CD4-positive, CD25-positive, alpha-beta regulatory T cell (primary cell): ENCODE data around the gene AFF3. TPM values are rescaled to one million over a fixed set of nuclear protein-coding genes. Genes with fewer than 3 reads are reported as not detected.

Source experiments
- ATAC-seq, 2 donors: fragments of 150-1000 bp; cut with Tn5 transposase; one replicate each; pipeline ENCODE4 v1.10.0; 2021; ENCODE audit warnings: low read depth in 2 of 2, moderate number of reproducible peaks in 2 of 2, moderate library complexity in 1 of 2
- DNase-seq, 3 donors: peaks; one replicate each; pipeline versions ENCODE4 v3.0.0 to v3.0.0-alpha.2; 2012 to 2022; ENCODE audit warnings: mixed read lengths in 1 of 3
- H3K27ac ChIP-seq: one replicate; pipeline ENCODE4 v1.7.0; 2013; ENCODE audit warnings: mild to moderate bottlenecking, low read length; ENCODE audit not compliant: insufficient read depth, poor library complexity, severe bottlenecking
- H3K27me3 ChIP-seq: one replicate; pipeline ENCODE4 v1.7.0; 2013; ENCODE audit warnings: low read length; ENCODE audit not compliant: control insufficient read depth, insufficient read depth
- H3K36me3 ChIP-seq: one replicate; pipeline ENCODE4 v1.7.0; 2013; ENCODE audit warnings: mild to moderate bottlenecking, low read length, moderate library complexity; ENCODE audit not compliant: control insufficient read depth, insufficient read depth
- H3K4me1 ChIP-seq: 2 replicates; pipeline ENCODE4 v1.7.0; 2013; ENCODE audit warnings: mild to moderate bottlenecking, low read length; ENCODE audit not compliant: insufficient read depth, control insufficient read depth, poor library complexity, severe bottlenecking
- H3K4me3 ChIP-seq: one replicate; pipeline ENCODE4 v1.7.0; 2013; ENCODE audit warnings: low read depth, mild to moderate bottlenecking, low read length, moderate library complexity
- H3K9me3 ChIP-seq, 2 experiments: 1 replicate in 1 of 2; 2 replicates in 1 of 2; pipeline ENCODE4 v1.7.0; 2013; ENCODE audit warnings: low read length in 2 of 2, mild to moderate bottlenecking in 1 of 2, moderate library complexity in 1 of 2; ENCODE audit not compliant: control insufficient read depth in 2 of 2
- H3K27ac Mint-ChIP-seq, 3 donors: one replicate each; pipeline ENCODE4 v1.8.0; 2020 to 2022; ENCODE audit warnings: mild to moderate bottlenecking in 3 of 3, mixed read lengths in 3 of 3, moderate library complexity in 2 of 3
- H3K27me3 Mint-ChIP-seq: one replicate; pipeline ENCODE4 v1.8.0; 2022; ENCODE audit warnings: mild to moderate bottlenecking, mixed read lengths
- H3K36me3 Mint-ChIP-seq: one replicate; pipeline ENCODE4 v1.8.0; 2020; ENCODE audit warnings: mixed read lengths
- H3K4me1 Mint-ChIP-seq, 4 donors: one replicate each; pipeline ENCODE4 v1.8.0; 2020 to 2022; ENCODE audit warnings: mixed read lengths in 4 of 4, mild to moderate bottlenecking in 1 of 4
- H3K4me3 Mint-ChIP-seq, 4 donors: one replicate each; pipeline ENCODE4 v1.8.0; 2020 to 2022; ENCODE audit warnings: mild to moderate bottlenecking in 4 of 4, mixed read lengths in 4 of 4, moderate library complexity in 3 of 4
- H3K9me3 Mint-ChIP-seq, 7 donors: one replicate each; pipeline ENCODE4 v1.8.0; 2020 to 2022; ENCODE audit warnings: mixed read lengths in 7 of 7, mild to moderate bottlenecking in 3 of 7, moderate library complexity in 2 of 7
- polyA plus RNA-seq, 4 donors: library from polyadenylated mRNA; unstranded; fragments of 300-500 nt; fragmentation: Illumina TruSeq; gene quantifications; one replicate each; pipeline ENCODE4 v1.2.3, GENCODE V29; 2021
- total RNA-seq: library from RNA; stranded (reverse); gene quantifications from one replicate; pipeline ENCODE4 v1.2.3, GENCODE V29; 2022

The AFF3 gene
- total and polyA plus RNA-seq, 5 donors from 2014 or later = 0.82 to 10.1 (median 4.2) TPM

- Histone ChIP-seq H3K4me1 (no peaks in the 10 kb centered on the region), H3K4me3 (no peak overlapping the region), H3K36me3 (no peaks in the 10 kb centered on the region), H3K27me3 (no peaks in the 10 kb centered on the region), H3K9me3 (no peaks in the 10 kb centered on the region), H3K27ac (no peak overlapping the region)
- ATAC-seq (no peak), DNase-seq (no peak)
- H3K4me1 Mint-ChIP-seq = peaks cover 0 to 8% (median under 1%) of the 10 kb centered on the region in 4 donors
- no peak overlapping the region for H3K27ac Mint-ChIP-seq
- no peaks in the 10 kb centered on the region for H3K36me3 Mint-ChIP-seq
- H3K9me3 Mint-ChIP-seq = peaks cover 0 to 1% (median 0%) of the 10 kb centered on the region in 7 donors
- no peak overlapping the region for H3K4me3 Mint-ChIP-seq
- H3K27me3 Mint-ChIP-seq = no peaks in the 10 kb centered on the region
Measured at GRCh38 chr2:99607454-99607853, 534.9 kb downstream of the AFF3 start.

DNA sequence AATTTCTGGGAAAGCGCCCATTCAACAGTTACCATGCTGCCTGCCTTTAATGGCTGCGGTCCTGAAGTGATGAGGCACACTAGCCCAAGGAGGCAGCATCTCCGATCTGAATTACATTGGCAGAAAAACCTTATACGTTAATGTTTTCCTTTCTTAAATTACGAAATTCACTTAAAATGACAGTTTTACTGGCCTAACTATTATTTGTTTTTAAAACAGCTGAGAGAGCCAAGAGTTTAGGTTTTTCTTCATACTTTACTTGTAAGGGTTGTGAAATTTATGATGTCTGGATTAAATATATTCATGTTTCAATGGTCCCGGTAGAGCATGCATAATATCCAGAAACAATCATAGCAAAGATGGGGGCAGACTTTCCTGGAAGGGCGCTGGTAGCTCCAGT lies 537.4 kb downstream of the AFF3 start:
- no peak overlapping the region for H3K27ac ChIP-seq
- no peaks in the 10 kb centered on the region for H3K4me1 ChIP-seq
- no peaks in the 10 kb centered on the region for H3K27me3 Mint-ChIP-seq
- H3K4me1 Mint-ChIP-seq = peaks cover 0 to 2% (median under 1%) of the 10 kb centered on the region in 4 donors
- no peak overlapping the region for H3K27ac Mint-ChIP-seq
- H3K27me3 ChIP-seq = no peaks in the 10 kb centered on the region
- no peak for DNase-seq
- peaks cover 0 to 1% (median 0%) of the 10 kb centered on the region in 7 donors for H3K9me3 Mint-ChIP-seq
- H3K36me3 ChIP-seq = no peaks in the 10 kb centered on the region
- no peaks in the 10 kb centered on the region for H3K9me3 ChIP-seq
- no peak overlapping the region for H3K4me3 Mint-ChIP-seq
- no peaks in the 10 kb centered on the region for H3K36me3 Mint-ChIP-seq
- no peak overlapping the region for H3K4me3 ChIP-seq
- ATAC-seq = no peak

GRCh38 chr2:99602476-99602875 lies 539.9 kb downstream of the AFF3 start:
- Histone ChIP-seq H3K36me3 (no peaks in the 10 kb centered on the region), H3K9me3 (no peaks in the 10 kb centered on the region), H3K4me1 (no peaks in the 10 kb centered on the region), H3K27me3 (no peaks in the 10 kb centered on the region), H3K4me3 (no peak overlapping the region), H3K27ac (no peak overlapping the region)
- no peaks in the 10 kb centered on the region for H3K27me3 Mint-ChIP-seq
- no peaks in the 10 kb centered on the region for H3K36me3 Mint-ChIP-seq
- no peak overlapping the region for H3K4me3 Mint-ChIP-seq
- H3K27ac Mint-ChIP-seq = no peak overlapping the region
- ATAC-seq = no peak
- peaks cover 0 to under 1% (median 0%) of the 10 kb centered on the region in 4 donors for H3K4me1 Mint-ChIP-seq
- no peak for DNase-seq
- H3K9me3 Mint-ChIP-seq = peaks cover 0 to 1% (median 0%) of the 10 kb centered on the region in 7 donors

GRCh38 chr2:99600981-99601651 lies 541.3 kb downstream of the AFF3 start:
- H3K9me3 ChIP-seq = no peaks in the 10 kb centered on the region
- no peak overlapping the region for H3K4me3 ChIP-seq
- no peaks in the 10 kb centered on the region for H3K27me3 Mint-ChIP-seq
- H3K36me3 ChIP-seq = no peaks in the 10 kb centered on the region
- no peaks in the 10 kb centered on the region for H3K27me3 ChIP-seq
- no peak overlapping the region for H3K27ac Mint-ChIP-seq
- no peaks in the 10 kb centered on the region for H3K9me3 Mint-ChIP-seq
- no peaks in the 10 kb centered on the region for H3K36me3 Mint-ChIP-seq
- H3K4me3 Mint-ChIP-seq = no peak overlapping the region
- H3K27ac ChIP-seq = no peak overlapping the region
- ATAC-seq = no peak
- no peaks in the 10 kb centered on the region for H3K4me1 ChIP-seq
- DNase-seq = no peak
- H3K4me1 Mint-ChIP-seq = no peaks in the 10 kb centered on the region

GRCh38 chr2:99598441-99598840 lies 543.9 kb downstream of the AFF3 start:
- no peaks in the 10 kb centered on the region for H3K27me3 Mint-ChIP-seq
- H3K27ac ChIP-seq = no peak overlapping the region
- no peaks in the 10 kb centered on the region for H3K4me1 Mint-ChIP-seq
- no peak overlapping the region for H3K27ac Mint-ChIP-seq
- H3K36me3 ChIP-seq = no peaks in the 10 kb centered on the region
- H3K9me3 Mint-ChIP-seq = no peaks in the 10 kb centered on the region
- no peaks in the 10 kb centered on the region for H3K27me3 ChIP-seq
- H3K9me3 ChIP-seq = no peaks in the 10 kb centered on the region
- DNase-seq (no peak), ATAC-seq (no peak)
- no peak overlapping the region for H3K4me3 ChIP-seq
- H3K4me3 Mint-ChIP-seq = no peak overlapping the region
- H3K4me1 ChIP-seq = no peaks in the 10 kb centered on the region
- peaks cover 8% of the 10 kb centered on the region for H3K36me3 Mint-ChIP-seq

DNA sequence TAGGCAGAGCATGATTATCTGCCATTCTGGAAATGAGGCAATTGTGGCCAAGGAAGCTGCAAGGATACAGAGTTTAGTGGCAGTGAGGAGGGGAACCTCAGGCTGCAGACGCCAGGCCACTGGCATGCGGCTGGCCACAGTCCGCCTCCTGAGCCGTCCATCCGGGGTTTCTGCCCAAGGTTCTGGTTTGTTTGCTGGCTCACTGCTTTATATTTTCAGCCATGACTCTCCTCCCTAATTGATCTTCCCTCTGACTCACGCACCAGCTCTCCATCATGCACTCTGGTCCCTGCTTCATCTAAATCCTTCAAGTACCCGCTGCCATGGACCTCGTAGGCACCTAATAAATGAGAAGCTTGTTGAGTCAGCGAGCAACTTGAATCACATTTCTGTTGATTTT lies 544.8 kb downstream of the AFF3 start:
- H3K4me1 ChIP-seq = no peaks in the 10 kb centered on the region
- Mint-ChIP-seq H3K27me3 (no peaks in the 10 kb centered on the region), H3K36me3 (peaks cover 8% of the 10 kb centered on the region), H3K4me3 (no peak overlapping the region), H3K27ac (no peak overlapping the region), H3K4me1 (no peaks in the 10 kb centered on the region), H3K9me3 (no peaks in the 10 kb centered on the region)
- no peaks in the 10 kb centered on the region for H3K9me3 ChIP-seq
- ATAC-seq (no peak), DNase-seq (no peak)
- H3K36me3 ChIP-seq = no peaks in the 10 kb centered on the region
- no peak overlapping the region for H3K27ac ChIP-seq
- no peaks in the 10 kb centered on the region for H3K27me3 ChIP-seq
- no peak overlapping the region for H3K4me3 ChIP-seq

DNA sequence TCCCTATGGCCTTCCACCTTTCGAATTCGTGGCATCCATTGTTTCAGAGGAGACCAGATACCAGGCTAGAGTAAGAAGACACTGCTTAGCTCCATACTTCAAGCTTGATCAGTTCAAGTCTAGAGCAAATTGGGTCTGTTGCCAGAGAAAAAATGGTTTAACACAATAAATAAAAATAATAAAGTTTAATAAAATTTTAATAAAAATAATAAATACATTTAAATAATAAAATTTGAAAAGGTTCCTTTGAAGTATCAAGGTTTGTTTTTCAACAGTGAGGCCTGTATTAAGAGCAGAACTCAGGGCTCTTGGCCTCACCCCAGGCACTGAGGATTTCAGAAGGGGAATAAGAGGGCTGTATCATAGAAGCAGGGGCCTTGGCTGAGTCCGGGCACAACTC lies 547.0 kb downstream of the AFF3 start:
- DNase-seq (no peak), ATAC-seq (no peak)
- Histone ChIP-seq H3K4me1 (no peaks in the 10 kb centered on the region), H3K27me3 (no peaks in the 10 kb centered on the region), H3K27ac (no peak overlapping the region), H3K4me3 (no peak overlapping the region), H3K9me3 (no peaks in the 10 kb centered on the region), H3K36me3 (no peaks in the 10 kb centered on the region)
- no peak overlapping the region for H3K4me3 Mint-ChIP-seq
- peaks cover 8% of the 10 kb centered on the region for H3K36me3 Mint-ChIP-seq
- H3K27ac Mint-ChIP-seq = no peak overlapping the region
- H3K9me3 Mint-ChIP-seq = peaks cover 0 to 1% (median 0%) of the 10 kb centered on the region in 7 donors
- no peaks in the 10 kb centered on the region for H3K27me3 Mint-ChIP-seq
- H3K4me1 Mint-ChIP-seq = no peaks in the 10 kb centered on the region

- H3K27ac Mint-ChIP-seq = no peak overlapping the region
- no peaks in the 10 kb centered on the region for H3K36me3 ChIP-seq
- no peak overlapping the region for H3K4me3 Mint-ChIP-seq
- ATAC-seq = no peak
- DNase-seq = no peak
- H3K4me1 Mint-ChIP-seq = no peaks in the 10 kb centered on the region
- H3K9me3 Mint-ChIP-seq = peaks cover 0 to 1% (median 0%) of the 10 kb centered on the region in 7 donors
- H3K27me3 ChIP-seq = no peaks in the 10 kb centered on the region
- H3K27me3 Mint-ChIP-seq = no peaks in the 10 kb centered on the region
- H3K4me3 ChIP-seq = no peak overlapping the region
- no peaks in the 10 kb centered on the region for H3K4me1 ChIP-seq
- peaks cover 8% of the 10 kb centered on the region for H3K36me3 Mint-ChIP-seq
- no peak overlapping the region for H3K27ac ChIP-seq
- no peaks in the 10 kb centered on the region for H3K9me3 ChIP-seq
Measured at GRCh38 chr2:99593692-99594427, 548.5 kb downstream of the AFF3 start.
